ENCODE data around the gene ZFP62.
"Not testable (repeated sequence)": the region's sequence is repeated elsewhere in the genome, so short reads cannot be mapped to it uniquely, and the experiment has no call there.

ZFP62 gene

DNA sequence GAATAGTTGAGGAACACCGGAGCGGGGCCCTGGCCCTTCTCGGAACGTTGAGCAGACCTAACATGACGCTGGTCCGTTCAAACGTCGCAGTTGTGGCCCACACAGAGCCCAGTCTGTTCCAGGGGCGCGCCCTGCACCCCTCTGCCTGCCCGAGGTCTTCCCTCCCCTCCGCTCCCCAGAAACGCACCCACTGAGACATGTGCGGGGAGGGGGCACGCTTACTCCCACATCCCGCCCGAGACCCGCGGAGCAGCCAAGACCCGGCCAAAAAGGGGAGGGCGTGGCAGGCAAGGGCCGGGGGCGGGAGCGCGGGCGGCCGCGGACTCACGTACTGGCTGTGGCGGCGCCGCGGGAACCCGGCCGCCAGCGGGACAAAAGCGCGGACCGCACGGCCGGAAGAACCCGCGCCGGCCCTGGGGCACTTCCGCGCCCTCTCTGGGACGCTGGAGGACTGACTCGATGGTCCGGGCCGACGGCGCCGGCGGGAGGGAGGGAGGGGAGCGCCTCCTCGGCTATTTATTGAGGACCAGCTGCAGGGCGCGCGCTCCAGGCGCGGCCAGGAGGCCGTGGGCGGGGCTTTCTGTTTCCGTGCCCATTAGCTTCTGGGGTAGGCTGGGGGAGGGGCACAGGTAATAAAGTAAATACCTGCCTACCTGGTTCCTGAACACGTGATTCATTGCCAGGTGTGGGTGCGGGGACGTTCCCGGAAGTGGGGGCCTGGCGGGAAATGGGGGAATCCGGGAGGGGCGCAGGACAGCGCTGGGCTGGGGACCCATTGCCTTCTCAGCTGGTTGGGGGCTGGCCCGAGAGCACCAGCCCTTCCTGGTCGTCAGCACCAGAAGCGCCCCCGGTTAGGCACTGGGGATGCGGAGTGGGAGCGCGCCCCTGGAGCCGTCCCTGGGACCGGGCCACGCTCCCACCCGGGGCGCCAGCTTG, at the start of gene ZFP62:
TSS of gene ZFP62 (minus strand) at position 390 of the 936 bp plus-strand sequence. CDS start at position 333, 57 bp downstream.
- DNase-seq = peak; percentile 95

DNA sequence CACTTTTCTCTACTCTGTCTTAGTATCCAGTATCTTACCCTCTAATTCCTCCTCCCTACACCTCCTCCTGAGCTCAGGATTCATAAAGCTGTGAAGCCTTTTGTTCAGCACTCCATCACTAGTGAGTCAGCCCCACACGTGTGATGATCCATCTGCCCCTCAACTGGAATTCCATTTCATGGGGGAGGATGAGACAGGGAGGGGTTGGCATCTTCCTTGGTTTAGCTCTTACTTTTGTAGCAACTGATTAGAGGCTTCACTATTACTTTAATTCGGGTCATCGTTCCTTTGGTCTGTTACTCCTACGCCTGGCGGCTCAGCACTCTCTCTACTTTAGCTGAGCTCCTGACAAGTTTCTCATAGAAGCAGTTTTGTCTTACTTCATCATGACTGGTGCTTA, 49.7 kb upstream of the ZFP62 start:
- no peak for DNase-seq

DNA sequence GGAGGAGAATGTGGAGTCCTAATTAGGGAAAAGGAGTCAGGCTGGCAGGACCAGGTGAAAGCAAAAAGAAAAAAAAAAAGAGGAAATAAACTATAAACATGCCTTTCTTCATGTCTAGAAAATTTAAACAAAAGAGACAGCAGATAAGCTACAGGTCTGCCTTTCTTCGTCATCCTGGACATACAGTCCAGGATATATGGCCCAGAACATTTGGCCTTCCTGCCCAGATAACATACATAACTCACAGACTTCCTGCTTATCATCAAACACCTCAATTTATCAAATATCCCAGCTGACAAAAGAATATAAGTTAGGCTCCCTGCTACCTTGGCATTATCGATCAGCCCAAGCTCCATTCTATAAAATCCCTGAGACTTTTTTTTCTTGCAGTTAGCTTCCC, 49.1 kb upstream of the ZFP62 start:
- DNase-seq = no peak

GRCh38 chr5:180909782-180910181, 48.7 kb upstream of the ZFP62 start:
- DNase-seq = no peak

DNA sequence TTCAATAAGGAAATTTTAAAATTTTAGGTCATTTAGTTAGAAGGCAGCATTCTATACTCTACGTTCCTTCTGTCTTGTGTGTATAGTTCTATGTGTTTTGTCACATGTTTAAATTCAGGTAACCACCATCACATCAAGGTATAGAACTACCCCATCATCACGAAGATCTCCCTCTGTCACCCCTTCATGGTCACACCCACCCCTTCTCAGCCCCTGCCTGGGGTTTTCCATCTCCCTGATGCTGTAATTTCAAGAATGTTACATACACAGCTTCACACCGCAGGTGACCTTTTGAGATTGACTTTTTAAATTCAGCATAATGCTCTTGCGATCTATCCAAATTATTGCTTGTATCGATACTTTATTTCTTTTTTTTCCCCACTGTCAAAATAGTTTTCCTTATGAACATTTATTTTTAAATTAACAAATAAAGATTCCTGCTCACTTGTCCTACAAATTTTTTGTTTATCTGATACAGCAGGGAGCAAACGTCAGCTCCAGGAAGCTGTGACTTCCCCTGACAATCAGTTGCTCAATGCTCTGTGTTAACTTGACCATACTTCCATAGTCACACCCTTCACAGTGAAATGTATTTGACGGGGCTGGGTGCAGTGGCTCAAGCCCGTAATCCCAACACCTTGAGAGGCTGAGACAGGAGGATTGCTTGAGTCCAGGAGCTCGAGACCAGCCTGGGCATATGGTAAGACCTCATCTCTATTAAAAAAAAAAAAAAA, 48.1 kb upstream of the ZFP62 start:
- DNase-seq = no peak

DNA sequence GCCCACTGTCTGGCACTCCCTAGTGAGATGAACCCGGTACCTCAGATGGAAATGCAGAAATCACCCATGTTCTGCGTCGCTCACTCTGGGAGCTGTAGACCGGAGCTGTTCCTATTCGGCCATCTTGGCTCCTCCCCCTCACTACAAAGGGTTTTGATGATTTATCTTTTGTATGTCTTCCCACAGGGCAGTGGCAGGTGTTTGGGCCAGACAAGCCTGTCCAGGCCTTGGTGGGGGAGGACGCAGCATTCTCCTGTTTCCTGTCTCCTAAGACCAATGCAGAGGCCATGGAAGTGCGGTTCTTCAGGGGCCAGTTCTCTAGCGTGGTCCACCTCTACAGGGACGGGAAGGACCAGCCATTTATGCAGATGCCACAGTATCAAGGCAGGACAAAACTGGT, 47.3 kb upstream of the ZFP62 start:
- DNase-seq = no peak

- no peak for DNase-seq
Measured at GRCh38 chr5:180901319-180902009, 40.4 kb upstream of the ZFP62 start.

DNA sequence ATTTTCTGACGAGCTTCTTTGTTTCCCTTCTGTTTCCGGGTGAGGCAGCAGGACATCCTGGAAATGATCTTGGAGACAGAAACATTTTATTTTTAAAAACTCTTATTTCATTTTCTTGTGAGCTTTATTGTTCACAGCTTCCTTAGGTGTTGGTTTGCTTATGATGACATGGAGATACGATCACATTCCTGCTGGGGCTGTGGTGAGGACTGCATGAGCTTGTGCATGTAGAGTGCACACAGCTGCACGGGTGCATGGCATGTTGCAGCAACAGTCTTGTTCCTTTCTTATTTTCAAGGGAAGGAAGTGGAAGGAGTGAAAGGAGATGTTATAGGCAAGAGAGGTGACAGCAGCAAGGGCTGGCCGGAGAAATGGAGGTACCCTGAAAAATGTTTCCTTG, 39.1 kb upstream of the ZFP62 start:
- no peak for DNase-seq

DNA sequence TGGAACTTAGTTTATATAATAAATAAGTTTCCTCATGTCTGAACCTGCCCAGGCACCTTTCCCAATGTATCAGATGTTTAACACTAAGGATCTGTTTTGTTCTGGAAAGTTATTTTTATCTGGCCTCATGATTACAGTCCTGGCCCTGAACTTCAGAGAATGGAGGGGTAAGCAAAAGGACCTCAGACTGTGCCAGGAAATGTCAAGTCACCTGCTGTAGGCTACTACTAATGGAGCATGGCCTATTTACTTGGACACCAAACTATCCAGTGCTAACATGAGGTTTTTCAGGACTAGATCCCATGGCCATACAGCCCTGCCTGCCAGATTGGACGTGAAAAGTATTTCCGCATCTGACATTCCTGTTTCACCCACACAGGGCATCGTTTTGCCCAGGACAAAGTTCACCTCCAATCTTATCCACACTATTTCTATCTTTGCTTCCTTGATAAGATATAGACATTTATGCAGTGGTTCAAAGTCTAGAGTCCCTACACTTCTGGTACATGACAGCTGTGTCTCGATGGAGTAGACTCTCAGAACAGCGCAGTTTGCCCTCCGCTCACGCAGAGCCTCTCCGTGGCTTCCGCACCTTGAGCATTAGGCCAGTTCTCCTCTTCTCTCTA, 37.7 kb upstream of the ZFP62 start, which contains the start of gene BTNL8:
TSS of gene BTNL8 (plus strand) at position 539 of the 626 bp plus-strand sequence. CDS start 152 bp downstream, outside the sequence.
- no peak for DNase-seq

- DNase-seq = not testable (repeated sequence)
Measured at GRCh38 chr5:180895330-180895729, 34.3 kb upstream of the ZFP62 start.

DNA sequence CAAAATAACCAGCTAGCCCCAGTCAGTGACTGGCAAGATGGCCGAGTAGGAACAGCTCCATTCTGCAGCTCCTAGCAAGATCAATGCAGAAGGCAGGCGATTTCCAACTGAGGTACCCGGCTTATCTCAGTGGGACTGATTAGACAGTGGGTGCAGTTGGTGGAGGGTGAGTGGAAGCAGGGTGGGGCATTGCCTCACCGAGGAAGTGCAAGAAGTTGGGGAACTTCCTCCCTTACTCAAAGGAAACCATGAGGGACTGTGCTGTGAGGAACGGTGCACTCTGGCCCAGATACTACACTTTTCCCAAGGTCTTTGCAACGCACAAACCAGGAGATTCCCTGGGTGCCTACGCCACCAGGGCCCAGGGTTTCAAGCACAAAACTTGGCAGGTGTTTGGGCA, 28.3 kb upstream of the ZFP62 start:
- no peak for DNase-seq

DNA sequence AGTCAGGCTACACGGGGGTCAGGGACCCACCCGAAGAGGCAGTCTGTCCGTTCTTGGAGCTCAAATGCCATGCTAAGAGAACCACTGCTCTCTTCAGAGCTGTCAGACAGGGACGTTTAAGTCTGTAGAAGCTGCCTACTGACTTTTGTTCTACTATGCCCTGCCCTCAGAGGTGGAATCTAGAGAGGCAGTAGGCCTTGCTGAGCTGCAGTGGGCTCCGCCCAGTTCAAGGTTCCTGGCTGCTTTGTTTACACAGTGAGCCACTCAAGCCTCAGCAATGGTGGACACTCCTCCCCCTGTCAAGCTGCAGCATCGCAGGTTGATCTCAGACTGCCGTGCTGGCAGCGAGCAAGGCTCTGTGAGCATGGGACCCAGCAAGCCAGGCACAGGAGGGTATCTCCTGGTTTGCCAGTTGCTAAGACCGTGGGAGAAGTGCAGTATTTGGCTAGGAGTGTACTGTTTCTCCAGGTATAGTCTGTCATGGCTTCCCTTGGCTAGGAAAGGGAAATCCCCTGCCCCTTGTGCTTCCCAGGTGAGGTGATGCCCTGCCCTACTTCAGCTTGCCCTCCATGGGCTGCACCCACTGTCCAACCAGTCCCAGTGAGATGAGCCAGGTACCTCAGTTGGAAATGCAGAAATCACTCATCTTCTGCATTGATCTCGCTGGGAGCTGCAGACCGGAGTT, 24.9 kb upstream of the ZFP62 start:
- DNase-seq = not testable (repeated sequence)

DNA sequence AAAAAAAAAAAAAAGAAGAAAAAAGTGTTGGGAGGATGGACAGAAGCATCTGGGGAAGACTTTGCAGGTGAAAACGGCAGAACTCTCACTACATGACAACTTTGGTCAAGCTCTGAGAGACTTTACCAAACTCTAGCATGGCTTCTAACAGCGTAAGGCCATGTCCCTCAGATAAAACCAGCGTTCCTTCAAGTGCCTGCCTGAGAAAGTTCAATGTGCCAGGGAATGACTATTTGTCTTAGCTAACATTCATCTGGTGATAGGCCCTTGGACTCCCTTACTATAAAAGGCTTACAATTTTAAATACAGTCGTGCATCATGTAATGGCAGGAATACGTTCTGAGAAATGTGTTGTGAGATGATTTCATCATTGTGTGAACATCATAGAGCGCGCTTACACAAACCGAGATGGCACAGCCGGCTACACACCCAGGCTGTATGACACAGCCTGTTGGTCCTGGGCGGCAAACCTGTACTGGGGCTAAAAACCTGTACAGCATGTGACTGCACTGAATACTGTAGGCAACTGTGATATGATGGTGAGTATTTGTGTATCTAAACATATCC, 14.9 kb upstream of the ZFP62 start:
- no peak for DNase-seq

DNA sequence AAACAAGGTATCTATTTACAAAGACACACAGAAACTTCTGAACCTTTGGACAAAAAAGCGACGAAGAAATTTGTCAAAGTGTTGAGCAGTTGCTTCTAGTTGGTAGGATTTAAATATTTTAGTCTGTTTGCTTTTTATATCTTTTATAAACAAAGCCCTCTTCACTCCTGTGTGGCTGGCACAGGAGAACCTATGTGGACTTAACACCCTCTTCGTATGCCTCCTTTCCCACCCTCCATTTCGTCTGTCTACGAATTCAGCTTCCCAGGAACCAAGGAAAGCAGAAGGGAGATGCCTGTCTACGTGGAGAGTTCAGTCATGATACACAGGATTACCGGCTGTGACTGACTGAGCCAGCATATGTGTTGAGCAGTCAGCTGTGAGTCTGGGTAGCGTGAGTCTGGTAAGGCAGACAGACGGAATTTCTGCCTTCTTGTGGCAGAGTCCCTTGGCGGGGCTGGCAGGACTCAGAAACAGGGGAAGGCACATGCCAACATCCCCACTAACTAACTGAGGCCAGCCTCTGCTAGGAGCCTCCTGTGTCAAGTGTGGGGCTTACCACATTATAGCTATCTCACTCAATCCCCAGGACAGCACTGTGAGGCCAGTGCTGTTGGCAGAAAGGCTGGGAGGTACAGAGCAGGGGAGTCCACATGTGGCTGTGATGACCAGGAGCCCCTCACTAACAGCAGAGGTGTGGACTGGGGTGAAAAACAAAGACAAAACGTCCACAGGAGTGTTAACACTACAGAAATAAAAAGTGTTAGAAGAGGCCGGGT, 13.9 kb upstream of the ZFP62 start:
- DNase-seq = no peak

GRCh38 chr5:180873615-180874520, 12.8 kb upstream of the ZFP62 start:
- no peak for DNase-seq

DNA sequence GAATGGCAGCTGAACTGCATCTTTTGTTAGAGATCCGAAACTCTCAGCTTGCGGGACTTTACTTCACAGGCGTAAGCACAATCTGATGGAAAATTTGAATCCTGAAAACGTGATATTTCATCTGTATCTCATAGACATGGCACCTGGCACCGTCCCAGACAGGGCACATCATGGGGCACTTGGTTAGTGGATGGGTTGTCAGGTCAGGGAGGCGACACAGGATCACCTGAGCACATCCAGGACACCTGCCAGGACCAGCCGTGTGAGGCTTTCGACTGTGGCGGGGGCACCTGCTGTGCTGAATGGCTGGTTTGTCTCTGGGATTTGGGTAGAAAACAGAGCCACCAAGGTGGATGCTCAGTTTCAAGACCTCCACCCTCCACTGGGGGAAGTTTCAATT, 11.3 kb upstream of the ZFP62 start:
- no peak for DNase-seq

GRCh38 chr5:180870276-180871068, 9.4 kb upstream of the ZFP62 start:
- no peak for DNase-seq

DNA sequence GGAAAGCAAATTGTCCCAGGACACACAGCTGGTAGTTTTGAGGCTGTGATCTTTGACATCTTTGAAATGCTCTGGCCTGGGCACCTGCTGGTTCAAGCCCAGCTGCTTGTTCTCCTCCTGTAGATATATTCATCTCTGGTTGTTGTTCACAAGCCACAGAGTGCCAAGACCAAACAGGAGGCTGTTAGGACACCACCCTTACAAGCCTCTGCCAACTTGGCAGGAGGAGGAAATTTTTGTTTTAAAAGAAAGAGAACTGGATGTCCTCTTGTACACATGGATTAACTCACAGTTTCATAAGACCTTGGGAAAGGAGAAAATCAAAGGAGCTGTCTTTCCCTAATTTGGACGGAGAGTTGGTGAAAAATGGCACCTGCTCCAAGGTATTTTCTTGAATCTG, 8.5 kb upstream of the ZFP62 start:
- DNase-seq = no peak

- DNase-seq = peak; percentile 74
Measured at GRCh38 chr5:180868960-180869359, 7.9 kb upstream of the ZFP62 start.

Data from left hindlimb (tissue), 1 donor.